ENCODE data around the gene NEK6. TPM values are rescaled to one million over a fixed set of nuclear protein-coding genes. Genes with fewer than 3 reads are reported as not detected.
A peak's percentile ranks its signal among the peaks of the same experiment; 100 is the strongest.

The NEK6 gene
- total RNA-seq, 1 donor from 2014 or later: 11.0 TPM

DNA sequence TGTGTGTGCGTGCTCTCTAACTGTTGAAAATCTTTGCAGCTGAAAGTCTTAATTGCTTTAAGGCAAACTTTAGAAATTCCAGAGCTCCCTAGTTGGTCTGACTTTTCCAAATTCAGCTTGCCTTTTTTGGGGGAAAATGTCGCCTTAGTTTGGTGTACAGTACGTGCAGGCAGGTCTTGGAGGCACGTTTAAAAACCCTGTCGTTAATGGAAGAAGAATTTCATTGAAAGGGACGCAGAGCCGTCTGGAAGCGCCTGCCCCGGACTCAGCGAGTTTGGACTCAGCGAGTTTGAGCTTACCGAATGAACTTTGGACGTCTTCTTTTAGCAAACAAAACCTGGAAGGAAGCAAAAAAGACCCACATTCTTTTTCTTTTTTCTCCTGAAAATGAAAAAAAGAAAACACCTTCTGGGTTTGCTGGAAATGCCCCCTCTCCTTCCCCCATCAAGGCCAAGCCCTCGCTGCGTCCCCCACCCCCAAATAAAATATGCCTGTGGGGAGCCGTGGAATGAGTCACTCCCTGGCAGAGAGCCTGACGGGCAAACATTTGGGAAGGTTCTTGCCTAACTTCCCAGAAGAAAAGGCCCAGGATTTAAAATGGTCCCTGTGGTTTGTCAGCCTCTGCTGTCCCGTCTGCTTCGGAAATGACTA lies 1.5 kb downstream of the NEK6 start:
- FAIRE-seq: no peak
- peak; percentile 40 to 66 for DNase-seq (ENCODE audit: low spot score in 2 of 2)

DNA sequence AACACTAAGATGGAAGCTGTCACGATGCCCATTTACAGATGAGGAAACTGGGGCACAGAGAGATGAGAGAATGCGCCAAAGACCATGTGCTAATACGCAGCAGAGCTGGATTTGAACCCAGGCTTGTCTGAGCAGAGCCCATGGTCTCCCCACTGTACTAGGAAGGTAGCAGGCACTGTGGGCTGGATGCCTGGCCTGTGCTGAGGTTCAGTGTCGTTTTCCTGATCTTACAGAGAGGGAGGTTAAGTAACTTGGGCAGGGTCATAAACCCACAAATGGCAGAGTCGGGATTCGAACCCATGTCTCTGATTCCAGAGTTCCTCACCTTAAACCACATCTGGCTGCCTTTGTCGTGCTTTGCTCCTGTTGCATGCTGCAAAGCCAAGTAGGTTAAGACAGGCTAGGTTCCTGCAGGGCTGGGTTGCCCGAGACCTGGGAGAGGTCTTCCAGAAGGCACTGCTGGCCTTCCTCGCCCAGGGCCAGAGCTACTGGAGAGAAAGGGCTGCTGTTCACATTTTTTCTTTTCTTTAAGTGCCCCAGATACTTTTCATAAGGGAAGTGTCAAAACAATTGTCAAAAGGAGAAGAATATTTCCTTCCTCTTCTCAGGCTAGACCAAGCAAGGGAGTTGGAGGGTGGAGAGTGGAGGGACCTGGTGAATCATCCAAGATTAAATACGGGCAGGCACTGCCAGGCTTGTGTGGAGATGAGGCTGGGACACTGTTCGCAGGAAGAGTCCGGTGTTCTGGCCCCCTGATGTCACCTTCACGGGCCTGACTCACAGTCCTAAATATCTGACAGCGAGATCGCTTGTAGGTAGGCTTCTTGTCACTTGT lies 3.2 kb downstream of the NEK6 start:
- DNase-seq (ENCODE audit: low spot score in 2 of 2) (no peak), FAIRE-seq (no peak)

DNA sequence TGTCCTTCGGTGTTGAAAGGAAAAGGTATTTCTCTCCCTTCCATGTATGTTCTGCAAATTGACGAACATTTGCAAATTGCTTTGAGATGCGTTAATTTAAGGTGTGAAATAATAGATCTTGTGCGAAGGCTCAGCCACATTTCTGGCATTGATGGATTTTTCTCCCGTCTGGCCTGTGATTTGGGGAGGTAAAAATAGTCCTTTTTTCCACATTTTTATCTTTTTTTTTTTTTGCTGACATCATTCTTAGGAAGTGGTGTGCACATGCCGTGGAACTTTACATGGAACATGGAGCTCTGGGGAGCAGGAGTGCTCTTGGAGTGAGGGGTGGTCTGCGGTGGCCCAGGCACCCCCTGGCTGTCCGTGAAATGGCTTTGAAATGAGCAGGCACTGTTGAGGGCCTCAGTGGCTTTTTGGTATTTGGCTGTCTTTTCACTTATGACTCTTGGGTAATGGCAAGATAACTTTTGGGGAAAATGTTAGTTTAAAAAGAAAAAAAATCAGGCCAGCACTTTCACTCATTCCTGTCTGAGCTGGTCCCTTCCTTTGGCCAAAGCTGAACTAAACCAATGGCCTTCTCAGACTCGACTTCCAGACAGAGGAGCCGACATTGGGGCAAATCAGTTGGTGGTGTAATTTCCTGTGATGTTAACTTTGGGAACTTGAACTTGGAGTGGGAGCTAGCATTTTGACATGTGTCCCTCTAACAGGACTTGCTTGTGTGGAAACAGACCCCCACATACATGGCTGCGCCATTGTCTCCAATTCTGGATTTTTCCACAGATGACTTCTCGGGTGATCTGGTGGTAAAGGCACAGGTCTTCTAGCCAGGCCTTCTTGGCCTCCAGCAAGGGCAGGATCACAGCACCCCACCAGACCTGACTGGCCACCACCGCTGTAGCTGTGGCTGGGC lies 4.2 kb downstream of the NEK6 start:
- no peak for FAIRE-seq
- DNase-seq (ENCODE audit: low spot score in 2 of 2): no peak

DNA sequence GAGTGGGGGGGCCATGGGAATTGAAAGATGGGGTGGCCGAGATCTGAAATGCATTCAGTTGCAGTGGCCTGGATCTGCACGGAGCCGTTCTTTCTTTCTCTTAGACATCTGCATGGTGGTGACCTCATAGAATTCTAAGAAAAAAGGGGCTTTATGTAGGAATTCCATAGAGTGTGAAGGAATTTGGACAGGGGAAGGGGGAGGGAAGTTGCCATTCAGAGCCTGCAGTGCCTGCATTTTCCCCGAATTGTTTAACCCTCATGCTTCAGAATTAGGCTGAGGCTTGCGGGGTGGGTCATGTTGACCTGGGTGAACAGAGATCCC lies 4.9 kb downstream of the NEK6 start:
- FAIRE-seq (no peak), DNase-seq (ENCODE audit: low spot score in 2 of 2) (no peak)

DNA sequence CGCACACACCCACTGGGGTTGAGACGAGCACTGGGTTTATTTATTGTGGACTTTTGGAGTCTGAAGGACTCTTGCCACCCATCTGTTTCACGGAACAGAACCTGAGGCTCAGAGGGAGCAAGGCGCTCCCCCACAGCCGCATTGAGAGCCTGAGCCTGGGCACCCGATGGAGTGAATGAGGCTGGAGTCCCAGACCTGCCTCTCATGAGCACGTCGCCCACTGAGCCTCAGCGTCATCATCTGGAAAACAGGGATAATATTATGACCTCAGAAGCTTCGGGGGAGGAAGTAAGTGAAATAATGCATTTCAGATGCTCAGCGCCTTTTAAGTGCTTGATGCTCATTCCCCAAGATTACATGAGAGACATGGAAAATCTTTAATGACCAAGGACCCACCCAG lies 5.5 kb downstream of the NEK6 start:
- DNase-seq (ENCODE audit: low spot score in 2 of 2): no peak
- FAIRE-seq: no peak

DNA sequence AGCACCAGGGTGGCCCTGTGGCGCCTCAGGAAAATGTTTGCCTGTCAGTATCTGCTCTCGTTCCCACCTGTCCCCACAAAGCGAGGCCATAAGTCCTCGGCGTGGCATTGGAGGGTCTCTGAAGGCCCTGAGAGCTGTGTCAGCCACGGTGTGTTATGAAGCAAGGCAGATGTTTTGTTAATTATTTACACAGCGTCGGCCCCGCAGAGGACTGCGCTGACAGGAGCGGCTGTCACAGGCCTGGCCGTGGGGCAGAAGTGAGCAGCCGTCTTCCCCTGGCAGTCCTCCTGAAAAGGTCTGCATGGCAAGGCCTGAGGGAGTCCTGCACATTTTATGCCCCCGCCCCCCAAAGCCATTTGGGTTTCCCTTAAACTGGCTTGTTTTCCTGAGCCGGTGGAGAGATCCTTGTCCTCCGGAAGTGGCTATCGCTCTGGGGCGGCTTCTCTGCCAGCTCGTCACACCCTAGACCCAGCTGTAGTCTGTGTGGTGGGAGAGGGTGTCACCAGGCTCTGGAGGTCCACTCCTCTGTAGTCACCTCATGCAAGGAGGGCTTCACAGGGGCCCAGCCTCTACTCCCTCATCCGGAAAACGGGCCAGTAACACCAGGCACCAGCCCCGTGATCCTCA lies 6.2 kb downstream of the NEK6 start:
- DNase-seq (ENCODE audit: low spot score in 2 of 2): no peak
- FAIRE-seq: no peak

DNA sequence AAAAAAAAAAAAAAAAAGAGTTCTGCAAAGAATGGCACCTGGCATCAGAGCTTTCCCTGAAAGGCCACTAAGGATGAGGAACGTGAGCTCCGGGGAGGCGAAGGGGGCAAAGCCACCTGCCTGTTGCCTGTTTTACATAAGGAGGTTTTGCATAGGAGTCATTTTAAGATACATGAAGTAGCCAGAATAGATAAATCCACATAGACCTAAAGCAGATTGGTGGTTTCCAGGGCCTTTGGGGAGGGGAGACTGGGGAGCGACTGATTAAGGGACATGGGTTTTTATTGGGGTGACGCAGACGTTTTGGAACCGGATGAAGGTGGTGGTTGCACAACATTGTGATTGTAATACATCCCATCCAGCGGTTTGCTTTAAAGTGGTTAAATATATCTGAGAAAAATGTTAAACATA lies 7.1 kb downstream of the NEK6 start:
- FAIRE-seq (no peak), DNase-seq (ENCODE audit: low spot score in 2 of 2) (no peak)

DNA sequence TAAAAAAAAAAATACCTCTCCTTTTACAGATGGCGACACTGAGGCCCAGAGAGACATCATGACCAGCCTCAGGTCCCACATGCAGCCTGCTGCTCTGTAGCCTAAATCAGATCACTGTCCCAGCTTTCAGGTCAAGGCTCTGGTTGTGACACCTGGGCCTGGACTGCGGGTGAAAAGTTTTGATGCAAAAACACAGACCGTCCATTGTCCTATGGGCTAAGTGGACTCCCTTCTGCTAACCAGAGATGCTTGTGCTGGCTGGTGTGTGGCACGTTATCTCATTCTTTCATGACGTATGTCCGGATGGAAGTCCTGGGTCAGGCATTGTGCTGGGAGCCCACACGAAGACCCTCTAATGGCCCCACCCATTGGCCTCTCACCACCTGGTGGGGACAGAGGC lies 7.8 kb downstream of the NEK6 start:
- FAIRE-seq: no peak
- no peak for DNase-seq (ENCODE audit: low spot score in 2 of 2)

DNA sequence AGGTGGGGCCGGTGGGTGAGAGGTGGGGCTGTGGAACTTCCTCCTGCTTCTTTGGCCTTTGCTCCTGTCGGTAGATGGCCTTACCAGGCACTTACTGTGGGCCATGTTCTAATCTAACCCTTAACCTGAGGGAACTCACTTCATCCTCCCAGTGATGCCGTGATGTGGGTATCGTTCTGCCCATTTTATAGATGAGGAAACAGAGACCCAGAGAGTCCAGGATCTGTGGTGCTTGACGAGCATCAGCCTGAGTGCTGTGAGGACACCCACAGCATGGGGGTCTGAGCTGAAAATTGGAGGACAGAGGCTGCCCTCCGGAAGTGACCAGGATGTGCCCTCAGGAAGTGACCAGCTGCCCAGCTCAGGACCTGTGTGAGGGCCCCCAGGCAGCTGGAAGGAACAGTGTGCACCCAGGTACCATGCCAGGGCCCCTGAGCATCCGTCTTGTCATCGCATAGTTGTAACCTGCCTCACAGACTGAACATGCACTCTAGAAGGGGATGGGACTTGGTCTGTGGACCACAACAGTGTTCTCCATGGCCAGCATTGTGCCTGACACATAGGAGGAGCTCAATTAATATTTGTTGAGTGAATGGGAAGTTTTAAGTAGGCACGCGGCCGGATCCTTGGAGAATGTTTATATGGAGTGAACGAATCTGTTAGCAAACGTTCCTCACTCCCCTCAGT lies 8.5 kb downstream of the NEK6 start:
- FAIRE-seq (no peak), DNase-seq (ENCODE audit: low spot score in 2 of 2) (no peak)

DNA sequence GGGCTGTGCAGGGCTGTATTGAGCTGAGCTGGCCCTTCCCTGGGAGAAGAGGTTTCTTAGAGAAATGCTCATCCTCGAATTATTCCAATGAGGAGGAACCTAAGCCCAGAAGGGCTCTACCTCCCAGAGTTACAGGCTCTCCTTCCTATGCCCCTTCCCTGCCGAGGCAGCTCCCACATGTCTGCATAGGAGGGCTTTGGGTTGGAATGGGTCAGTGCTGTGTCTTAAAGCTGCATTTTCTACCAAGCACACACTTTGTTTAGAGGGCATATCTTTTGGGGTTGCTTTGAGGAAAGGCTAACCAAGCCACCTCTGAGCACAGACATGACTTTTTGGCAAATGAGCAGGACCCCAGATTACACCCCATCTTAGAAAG lies 9.1 kb downstream of the NEK6 start:
- FAIRE-seq: no peak
- DNase-seq (ENCODE audit: low spot score in 2 of 2): no peak

DNA sequence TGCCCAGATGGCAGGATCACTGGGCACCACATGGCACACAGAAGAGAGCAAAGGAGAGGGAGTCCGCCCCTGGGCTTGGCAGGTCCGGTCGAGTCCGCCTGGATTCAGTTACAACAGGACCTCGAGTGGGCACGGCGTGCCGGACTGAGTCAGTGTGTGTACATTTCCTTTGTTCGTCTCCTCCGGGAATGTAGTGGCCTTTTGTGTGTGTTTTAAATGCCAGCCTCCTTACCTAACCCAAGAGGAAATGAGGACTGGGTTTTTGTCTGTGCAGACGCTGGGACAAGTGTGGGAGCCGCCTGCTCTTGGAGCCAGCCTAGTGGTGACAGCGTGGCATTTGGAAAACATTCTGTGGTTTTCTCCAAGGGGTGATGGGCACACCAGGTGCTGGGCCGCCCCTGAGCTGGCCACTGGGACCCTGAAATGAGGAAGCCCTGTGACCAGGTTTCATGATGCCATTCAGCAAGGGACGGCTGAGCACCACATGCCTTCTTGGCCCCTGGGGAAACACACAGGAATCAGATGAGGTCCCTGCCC lies 9.6 kb downstream of the NEK6 start:
- peak in 1 of 2 donors; percentile 63 for DNase-seq (ENCODE audit: low spot score in 2 of 2)
- no peak for FAIRE-seq

DNA sequence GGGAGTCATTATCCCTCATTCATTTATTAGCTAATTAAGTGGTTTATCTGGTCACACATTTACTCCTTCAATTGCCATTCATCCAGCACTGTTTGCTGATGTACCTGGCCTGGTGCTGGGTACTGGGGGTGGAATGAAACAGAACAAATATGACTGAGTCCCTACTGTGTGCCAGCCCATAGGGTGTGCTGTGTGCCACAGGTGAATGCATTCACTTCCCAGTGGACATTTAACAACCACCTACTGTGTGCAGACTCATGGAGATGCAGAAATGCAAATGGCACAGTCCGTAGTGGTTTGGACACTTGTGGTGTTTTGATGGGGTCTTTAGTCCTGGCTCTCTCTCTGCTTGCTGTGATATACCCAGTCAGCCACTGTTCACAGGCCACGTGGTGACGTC lies 10.5 kb downstream of the NEK6 start:
- DNase-seq (ENCODE audit: low spot score in 2 of 2) (no peak), FAIRE-seq (no peak)

DNA sequence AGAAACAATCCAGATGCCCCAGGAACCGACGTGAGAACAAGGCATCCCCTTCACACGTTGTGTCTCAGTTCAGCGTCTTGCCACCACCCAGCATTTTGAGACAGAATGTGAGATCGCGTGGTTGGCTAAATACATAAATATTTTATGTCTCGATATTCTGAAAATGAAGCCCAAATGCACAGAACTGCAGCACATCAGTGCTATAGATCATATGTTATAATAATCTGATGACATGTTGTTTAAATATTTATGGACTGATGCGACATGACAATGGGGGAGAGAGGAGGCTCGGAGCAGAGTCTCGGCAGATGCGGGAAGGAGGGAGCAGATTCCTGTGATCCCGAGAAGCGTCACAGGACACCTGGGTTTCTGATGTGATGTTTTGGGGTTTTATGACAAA lies 10.9 kb downstream of the NEK6 start:
- no peak for DNase-seq (ENCODE audit: low spot score in 2 of 2)
- FAIRE-seq: no peak

DNA sequence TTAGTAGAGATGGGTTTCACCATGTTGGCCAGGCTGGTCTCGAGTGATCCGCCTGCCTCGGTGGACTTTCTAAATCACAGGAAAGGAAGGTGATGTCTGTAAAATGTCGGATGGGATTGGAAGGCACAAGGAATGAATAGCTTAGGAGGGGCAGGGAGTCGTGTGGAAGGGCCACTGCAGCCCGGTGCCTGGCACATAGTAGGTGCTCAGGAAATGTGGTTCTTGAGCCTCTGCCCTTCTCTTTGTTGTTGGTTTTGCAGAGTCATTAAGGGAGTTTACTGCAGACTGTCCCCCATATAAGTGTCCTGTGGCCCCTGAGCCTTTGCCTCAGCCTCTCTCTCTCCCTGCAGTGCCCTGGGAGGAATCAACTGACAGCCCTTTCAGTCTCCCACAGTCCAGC lies 11.8 kb downstream of the NEK6 start:
- no peak for FAIRE-seq

DNA sequence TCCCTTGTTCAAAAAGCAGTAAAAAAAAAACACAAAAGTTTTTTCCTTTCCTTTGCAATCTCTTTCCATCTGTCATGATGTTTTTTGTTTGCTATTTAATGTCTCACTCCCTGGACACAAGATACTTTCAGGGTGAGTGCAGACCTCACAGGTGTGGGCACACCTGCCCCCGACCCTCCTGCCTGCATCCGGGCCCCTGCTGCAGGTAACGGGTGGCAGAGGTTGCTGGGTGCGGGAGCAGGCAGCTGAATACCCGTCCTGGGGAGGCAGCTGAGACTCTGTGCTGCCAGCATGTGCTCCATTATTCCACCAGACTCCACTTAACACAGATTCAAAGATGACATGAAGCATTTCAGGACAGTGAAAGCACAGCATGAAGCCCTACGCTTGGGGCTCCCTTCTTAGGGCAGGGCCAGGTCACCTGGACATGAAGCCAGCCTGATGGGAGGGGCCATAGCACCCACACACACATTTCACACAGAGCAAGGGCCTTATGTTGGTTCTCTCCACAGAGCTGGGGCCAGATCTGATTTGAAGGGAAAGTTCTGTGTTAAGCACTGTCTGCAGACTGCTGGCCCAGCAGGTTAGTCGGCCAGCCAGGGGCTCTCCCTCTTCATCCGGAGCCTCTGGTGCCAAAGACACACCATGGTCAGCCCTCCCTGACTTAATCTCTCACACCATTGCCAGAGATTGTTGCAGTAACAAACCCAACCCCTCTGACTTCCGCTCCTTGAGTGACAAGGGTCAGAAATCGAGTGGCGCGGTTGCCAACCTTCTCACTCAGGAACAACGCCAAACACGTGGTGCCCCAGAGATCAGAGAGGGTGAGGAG lies 13.0 kb downstream of the NEK6 start:
- DNase-seq (ENCODE audit: low spot score in 2 of 2) (no peak), FAIRE-seq (no peak)

More for the DNA sequence above, 11.8 kb downstream of the NEK6 start:
- DNase-seq (ENCODE audit: low spot score in 2 of 2): no peak

DNA sequence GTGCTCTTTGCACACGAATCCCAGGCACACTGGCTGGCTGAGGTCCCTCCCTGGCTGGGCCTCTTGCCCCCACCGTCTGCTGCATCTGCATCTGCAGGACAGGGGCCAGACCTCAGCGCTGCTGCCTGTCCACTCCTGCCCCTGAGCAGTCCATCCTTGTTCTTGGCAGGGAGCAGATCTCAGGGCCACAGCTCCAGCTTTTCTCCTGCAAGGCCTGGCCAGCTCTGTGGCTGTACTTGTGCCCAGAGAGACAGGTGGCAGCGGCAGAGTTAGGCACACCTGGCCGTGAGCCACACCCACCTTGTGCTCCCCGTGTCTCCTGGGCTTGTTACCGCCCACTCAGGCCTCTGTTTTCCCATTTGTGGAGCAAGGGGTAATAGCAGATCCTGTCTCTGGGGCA lies 13.9 kb downstream of the NEK6 start:
- FAIRE-seq: no peak

DNA sequence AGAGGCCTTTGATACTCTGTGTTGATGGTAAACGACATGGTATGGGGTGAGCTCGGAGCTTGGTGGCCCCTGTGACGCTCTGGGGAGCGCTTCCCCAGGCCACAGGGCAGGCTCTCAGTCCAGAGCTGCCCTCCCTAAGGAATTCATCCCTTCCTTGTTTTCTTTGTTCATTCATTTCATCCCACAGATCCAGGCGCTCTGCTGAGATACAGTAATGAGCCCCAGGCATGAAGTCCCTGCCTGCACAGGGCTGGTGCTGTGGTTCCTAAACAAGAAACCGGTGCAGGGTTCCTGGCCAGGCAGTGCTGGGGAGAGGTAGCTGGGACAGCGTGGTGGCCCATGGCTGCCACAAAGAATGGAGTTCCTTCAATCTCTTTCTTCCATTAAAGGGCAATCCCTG lies 14.4 kb downstream of the NEK6 start:
- no peak for FAIRE-seq
- no peak for DNase-seq (ENCODE audit: low spot score in 2 of 2)

More for the DNA sequence above, 13.9 kb downstream of the NEK6 start:
- DNase-seq (ENCODE audit: low spot score in 2 of 2): no peak

DNA sequence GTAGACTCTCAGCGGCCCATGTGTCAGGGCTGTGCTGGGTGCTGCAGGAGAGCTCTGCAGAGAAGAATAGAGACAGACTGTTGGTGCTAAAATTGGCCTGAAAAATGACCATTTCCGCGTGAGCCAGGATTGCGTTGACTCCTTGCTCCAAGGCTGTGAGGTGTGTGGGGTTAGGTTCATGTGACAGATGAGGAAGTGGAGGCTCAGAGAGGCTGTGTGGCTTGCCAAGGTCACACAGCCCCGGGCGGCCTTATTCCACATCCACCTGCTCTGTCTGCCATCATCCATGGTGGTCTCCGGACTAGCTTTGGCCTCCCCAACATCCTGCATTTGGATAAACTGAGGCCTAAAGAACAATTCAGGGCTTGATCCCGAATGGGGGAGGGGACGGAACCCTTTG lies 15.2 kb downstream of the NEK6 start:
- no peak for FAIRE-seq
- DNase-seq (ENCODE audit: low spot score in 2 of 2): no peak
